NOMO-1 treated with dmso at 0.1 percent for 144 hours (cell line): ENCODE measurements around the gene DENND1B.
"Not testable (repeated sequence)": the region's sequence is repeated elsewhere in the genome, so short reads cannot be mapped to it uniquely, and the experiment has no call there.

Experiments used
- DNase-seq: peaks from one replicate; lab custom pipeline; 2025; ENCODE audit not compliant: unreplicated experiment; lab: John Stamatoyannopoulos, UW

DENND1B gene

DNA sequence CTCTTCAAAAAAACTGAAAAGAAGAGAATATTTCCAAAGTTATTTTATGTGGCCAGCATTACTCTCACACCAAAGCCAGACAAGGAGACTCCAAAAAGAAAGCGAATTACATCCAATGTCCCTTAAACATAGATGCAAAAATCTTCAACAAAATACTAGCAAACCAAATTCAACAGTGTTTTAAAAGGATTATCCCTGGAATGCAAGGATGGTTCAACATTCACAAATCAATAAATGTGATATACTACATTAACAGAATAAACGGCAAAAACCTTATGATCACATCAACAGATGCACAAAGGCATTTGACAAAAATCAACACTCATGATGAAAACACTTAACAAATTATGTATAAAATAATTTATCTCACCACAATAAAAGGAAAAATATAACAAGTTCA, 207.8 kb downstream of the DENND1B start:
- no peak for DNase-seq

DNA sequence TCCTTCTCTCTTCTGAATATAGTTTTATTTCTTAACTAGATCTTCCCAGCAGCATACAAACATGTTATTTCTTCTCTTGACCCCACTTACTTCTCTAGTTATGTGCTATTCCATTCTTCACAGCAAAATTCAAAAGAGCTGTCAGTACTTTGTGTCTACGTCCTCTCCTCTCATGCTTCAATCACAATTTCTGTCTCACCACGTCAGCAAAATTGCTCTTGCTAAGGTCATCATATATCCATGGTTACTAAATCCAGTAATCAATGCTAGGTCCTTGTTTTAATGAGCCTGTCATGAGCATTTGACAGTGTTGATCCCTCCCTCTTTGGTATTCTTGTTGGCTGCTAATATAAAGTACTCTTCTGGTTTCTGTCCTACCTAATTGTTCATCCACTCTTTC, 214.2 kb downstream of the DENND1B start:
- no peak for DNase-seq

DNA sequence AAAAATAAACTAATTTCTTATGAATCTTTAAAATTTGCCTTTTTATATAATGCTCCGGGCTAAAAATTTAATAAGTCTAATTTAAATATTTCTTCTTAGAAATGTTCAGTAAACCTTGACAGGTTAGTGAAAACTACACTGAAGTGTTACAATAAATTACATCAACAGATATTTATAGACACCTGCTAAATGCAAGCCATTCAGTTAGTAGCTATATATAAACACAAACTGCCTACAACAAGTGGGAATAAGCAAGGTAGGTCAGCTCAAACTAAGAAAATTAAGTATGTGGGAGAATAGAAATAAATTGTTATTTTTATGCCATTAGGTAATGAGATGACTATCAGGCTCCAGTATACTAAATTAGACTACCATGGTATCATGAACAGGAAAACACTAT, 215.6 kb downstream of the DENND1B start:
- DNase-seq = no peak

DNA sequence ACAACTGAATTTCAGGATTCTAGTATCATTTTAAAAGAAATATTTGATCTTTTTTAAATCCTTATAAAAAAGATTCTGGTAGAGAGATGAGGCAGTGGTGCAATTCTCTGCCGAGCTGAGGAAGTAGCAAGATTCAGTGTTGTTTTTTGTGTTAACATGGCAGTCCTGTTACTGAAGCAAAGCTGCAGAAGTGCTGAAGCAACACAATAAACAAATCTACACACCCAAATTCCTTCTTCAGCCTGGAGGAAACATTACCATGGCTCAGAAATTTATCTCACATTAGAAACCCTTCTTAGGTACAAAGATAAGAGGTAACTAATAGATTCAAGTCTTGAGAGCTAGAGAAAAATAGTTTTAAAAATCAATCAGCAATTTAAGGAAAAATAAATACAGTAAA, 216.0 kb downstream of the DENND1B start:
- no peak for DNase-seq

DNA sequence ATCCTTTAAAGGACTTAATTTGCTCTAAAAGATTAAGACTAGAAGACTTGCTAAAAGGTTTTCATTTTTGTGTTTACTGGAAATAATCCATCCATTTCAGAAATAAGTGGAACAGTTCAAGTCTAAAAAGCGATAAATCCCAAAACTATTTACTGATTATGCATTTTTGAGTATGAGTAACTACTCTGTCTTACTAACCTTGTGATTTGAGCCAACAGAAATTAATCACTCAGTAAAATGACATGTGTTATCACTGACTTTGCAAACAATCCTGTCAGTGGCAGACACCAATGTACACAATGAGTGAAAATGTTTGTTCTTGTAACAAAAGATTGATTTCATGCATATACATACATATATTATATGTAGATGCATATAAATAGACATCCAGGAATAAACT, 218.0 kb downstream of the DENND1B start:
- DNase-seq = no peak

DNA sequence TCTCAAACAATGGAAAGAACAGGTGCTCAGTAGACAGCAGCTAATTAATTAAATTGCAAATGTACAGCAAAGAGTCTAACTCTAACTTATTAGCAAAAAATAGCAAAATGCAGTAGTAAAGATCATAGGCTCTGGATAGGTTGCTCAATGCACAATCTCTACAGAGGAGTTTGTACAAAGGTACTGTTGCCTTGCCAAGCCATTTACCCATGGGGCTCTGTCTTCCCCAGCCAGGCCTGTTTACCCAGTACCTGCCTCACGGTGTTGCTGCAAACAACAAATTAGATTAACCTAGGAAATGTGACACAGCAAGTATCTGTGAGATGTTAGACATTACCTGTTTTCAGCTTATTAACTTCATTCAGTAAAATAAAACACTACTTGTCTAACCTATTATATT, 222.0 kb downstream of the DENND1B start:
- DNase-seq = no peak

DNA sequence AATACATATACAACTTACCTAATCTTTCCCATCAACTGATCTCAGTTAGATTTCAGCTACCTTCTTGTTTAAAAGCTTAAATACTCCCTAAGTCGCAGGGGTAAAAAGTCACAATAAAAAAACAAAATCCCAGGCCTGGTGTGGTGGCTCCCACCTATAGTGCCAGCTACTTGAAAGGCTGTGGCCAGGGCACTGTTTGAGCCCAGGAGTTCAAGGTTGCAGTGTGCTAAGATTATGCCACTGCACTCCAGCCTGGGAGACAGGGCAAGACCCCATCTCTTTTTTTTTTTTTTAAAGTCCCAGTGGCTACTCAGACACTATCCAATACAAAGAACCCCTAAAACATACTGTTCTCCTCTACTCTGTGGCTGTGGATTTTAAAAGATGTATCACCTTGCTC, 228.3 kb downstream of the DENND1B start:
- no peak for DNase-seq

DNA sequence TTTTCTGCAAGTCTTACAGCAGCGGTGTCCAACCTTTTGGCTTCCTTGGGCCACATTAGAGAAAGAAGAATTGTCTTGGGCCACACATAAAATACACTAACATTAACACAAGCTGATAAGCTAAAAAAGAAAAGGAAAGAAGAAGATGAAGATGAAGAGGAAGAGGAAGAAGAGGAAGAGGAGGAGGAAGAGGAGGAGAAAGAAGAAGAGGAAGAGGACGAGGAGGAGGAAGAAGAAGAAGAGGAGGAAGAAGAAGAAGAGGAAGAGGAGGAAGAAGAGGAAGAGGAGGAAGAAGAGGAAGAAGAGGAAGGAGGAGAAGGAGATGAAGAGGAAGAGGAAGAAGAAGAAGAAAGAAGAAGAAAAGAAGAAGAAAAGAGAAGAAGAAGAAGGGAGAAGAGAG, 230.7 kb downstream of the DENND1B start:
- no peak for DNase-seq

DNA sequence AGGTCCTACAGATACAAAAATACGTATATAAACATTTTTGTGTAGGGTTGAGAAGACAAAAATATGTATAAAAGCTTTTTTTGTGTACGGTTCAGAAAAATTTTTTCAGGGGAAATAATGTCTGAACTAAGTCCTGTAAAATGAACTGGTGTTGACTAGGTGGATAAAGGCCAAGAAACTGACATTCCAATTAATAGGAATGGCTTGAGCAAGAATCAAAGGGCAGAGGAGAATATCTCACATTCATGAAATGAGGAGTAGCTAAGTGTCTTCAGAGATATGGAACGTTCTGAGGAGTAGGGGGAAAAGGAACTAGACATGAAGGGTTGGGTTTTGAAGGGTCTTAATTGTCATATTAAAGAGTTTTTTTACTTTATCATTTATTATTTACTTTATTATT, 231.2 kb downstream of the DENND1B start:
- no peak for DNase-seq

DNA sequence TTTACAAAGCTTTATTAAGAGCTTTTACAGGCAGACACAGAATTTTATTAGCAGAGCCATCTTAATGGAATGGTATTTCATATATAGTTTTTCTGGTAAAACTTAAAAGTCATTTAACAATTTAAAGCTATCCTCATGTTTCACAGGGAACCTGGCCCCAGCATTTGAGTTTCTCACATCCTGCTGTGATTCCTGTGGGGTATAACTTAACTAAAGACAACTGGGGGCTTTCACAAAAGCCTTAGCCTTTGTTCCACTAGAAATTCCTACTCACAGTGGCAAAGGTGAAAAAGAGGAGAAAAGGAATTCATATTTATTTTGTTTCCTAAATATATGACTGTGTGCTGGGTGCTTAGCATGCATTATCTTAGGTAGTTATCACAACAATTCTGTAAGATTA, 233.9 kb downstream of the DENND1B start:
- DNase-seq = no peak

DNA sequence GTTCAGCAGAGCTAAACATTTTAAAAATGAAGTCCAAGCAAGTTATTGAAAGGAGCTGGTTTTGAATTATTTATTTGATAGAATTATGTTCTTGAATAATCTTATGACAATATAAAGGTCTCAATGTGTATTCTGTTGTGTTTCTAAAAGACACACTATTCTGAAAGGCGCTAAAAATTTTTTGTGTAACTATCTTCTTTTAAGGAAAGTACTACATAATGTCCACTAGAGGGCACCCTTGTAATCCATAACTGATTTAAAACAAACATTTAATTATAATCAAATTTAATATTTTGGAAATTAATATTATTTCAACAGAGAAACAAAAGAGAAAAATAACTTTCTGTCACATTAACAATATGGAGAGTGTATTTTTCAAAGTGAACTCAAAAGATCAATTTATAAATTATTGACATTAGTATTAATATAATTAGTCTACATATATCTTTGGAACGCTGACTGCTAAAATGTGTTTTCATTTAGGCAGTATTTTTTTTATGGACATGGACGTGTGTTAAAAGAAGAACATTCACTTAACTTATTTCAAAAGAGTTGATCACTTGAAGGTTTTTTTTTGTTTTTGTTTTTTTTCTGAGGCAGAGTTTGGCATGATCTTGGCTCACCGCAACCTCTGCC, 248.4 kb downstream of the DENND1B start:
- DNase-seq = no peak

DNA sequence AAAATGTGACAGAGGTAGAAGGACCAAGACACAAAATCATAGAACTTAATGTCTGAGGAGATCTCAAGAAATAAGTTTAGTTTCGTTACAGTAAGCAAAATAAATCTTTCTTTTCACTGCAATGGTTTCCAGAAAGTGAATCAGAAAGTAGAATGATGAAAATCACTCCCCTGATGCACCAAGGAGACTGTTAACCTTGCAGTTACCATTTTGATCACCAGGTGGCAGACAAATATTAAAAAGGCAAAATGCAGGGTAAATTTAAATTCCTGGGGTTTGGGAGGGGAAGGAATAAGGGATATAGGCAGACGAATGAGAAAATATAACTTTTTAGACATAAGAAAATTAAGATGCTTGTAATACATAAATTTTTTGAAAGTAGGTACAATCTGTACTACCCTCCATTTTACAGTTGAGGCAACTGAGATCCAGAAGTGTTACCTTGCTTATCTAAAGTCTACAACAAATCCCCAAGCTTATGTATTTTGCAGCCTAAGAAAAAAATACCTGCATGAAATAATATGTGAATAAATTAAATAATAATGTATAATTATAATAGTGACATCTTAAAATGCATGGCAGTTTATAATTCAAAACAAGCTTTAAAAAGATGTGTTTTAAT, 254.1 kb downstream of the DENND1B start:
- DNase-seq = no peak

DNA sequence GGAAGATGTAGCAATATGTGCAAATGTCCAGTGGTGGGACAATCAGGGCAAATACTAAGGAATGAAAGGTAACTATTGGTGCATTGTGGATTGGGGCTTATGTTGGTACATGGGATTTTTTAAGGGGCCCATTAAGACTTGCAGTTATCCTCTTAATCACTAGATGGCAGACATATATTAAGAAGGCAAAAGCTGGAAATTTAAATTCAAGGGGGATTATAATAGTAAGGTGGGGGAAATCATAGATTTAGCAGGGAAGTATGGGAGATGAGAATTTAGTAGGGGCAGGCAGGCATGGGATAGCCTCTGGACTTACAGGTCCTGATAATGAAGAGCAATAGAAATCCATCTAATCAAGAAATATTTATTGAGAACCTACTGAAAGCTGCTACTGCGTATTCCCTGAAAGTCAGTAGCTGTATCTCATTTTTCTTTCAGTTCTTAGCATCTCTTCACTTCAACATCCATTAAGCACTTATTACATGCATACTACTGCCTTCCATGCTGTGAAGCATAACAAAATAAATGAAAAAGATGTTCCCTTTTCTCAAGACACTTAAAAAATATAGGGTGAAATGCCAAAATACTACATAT, 255.4 kb downstream of the DENND1B start:
- DNase-seq = no peak

DNA sequence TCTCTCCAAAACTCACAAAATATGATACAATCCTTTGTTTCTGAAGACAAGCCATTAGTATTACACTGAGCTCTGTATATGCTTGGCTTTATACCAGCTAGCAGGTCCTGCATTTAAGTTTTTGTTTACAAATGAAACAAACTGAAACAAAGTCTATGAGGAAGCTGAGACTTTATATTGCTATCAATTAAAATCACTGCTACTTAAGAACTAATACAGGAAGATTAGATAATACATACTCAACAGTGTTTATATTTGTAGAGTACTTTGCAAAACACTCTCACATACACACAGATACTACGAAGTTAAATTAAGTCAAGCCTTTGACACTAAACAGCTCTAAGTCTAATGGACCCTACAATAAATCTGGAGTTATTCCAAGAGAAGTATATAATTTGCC, 259.9 kb downstream of the DENND1B start:
- DNase-seq = no peak

DNA sequence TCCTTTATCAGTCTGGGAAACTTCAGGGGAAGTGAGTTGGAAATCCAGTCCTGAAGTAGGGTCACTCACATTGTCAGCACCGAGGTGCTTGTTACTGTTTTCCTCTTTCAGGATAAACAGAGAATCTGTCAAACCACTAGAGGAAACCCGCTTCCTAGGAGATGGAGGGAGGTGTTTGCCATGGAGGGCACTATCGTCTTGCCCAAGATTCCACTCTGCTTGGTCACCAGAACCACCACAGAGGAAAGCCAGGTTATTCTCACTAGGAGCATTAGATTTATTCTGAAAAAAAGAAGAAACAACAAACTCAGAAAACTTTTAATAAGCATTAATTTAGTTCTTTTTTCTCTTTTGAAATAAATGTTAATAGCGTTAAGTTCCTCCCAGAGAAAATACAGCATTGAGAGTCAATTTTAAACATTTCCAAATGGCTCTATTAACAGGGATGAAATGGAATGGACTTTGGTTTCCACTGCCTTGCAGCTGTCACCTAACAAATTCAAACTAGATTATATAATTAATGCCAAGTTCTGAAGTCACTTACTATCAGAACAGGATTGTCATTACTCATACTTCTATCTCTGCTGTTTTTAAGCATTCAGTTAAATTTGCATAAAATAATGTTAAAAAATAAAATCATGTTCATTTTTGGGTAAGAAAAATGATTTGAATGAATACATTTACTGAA, 264.4 kb downstream of the DENND1B start:
- DNase-seq = no peak

DNA sequence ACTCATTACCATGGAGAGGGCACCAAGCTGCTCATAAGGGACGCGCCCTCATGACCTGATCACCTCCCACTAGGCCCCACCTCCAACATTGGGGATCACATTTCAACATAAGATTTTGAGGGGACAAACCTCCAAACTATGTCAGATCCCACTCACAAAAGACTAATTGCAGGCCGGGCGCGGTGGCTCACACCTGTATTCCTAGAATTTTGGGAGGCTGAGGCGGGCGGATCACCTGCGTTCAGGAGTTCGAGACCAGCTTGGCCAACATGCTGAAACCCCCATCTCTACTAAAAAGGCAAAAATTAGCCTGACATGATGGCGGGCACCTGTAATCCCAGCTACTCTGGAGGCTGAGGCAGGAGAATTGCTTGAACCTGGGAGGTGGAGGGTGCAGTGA, 278.6 kb downstream of the DENND1B start:
- DNase-seq = no peak

DNA sequence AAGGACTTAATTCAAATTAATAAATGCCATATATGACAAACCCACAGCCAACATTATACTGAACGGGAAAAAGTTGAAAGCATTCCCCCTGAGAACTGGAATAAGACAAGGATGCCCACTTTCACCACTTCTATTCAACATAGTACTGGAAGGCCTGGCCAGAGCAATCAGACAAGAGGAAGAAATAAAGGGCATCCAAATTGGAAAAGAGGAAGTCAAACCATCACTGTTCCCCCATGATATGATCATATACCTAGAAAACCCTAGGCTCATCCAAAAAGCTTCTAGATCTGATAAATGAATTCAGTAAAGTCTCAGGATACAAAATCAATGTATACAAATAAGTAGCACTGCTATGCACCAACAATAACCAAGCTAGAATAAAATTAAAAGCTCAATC, 283.8 kb downstream of the DENND1B start:
- not testable (repeated sequence) for DNase-seq

DNA sequence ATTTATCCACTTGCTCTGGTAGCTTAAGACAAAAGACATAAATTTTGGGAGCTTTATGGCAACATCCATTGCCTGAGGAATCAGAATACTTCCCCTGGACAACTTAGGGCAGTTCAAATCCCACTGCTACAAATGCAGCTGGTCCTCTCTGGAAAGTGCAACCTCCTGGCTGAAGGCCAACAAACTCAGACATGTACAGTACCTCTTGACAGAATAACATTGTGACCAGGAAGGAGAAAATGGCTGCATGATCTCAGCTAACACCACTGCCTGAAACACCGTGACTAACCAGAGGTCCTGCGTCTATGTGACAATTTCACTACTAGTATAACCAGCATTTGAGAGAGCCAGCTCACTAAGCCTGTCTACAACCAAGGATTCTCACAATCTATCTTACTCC, 288.3 kb downstream of the DENND1B start:
- DNase-seq = no peak

DNA sequence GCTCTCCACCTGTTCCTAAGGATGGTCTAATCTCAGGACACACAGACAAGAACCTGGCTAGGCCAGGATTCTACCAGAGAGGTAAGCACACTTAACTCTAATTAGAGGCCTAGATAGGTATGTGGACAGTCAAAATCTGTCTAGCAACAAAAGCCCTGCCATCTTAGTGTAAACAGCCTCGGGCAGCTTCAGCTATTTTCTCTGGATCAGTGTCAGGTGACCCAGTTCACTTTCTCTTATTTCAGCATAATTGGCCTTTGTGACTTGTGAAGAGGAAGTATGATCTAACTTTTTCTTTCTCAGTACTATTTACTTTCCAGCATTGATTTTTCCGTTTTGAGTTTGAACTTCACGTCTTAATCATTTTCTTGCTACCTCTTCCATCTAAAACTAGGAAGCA, 289.5 kb downstream of the DENND1B start:
- DNase-seq = no peak

DNA sequence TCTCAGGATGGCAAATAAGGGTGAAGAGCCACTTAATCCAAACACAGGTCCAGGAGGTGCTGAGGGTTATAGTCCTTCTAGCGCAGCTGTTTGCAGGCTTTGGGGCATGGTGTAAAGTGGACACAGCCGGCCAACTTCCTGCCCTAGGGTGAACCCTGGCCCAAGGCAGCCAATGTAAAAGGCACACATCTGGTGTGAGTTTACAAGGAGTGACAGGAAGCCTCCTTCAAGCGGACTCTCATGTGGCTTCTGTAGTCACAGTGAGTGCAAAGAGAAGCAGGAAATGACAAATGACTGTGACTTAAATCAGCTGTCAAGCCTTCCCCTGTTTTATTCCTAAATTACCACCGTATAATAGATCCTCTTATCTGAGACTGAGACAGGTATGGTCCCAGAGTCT, 294.2 kb downstream of the DENND1B start:
- DNase-seq = no peak

DNA sequence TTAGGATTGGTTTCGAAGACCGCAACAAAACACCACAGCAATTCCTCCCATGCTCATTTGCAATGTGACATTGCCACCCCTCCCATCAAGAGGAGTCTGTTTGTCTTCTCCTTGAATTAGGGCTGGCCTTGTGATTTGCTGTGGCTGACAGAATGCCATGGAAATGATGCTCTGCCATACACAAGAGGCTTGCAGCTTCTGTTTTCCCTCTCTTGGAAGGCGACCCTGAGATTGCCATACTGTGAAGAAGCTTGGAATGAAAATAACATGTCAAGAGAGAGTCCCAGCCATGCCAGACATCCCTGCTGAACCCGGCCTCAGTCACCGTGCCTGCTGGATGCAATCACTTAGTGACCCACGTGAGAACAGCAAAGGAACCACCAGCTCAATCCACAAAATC, 294.8 kb downstream of the DENND1B start:
- no peak for DNase-seq

DNA sequence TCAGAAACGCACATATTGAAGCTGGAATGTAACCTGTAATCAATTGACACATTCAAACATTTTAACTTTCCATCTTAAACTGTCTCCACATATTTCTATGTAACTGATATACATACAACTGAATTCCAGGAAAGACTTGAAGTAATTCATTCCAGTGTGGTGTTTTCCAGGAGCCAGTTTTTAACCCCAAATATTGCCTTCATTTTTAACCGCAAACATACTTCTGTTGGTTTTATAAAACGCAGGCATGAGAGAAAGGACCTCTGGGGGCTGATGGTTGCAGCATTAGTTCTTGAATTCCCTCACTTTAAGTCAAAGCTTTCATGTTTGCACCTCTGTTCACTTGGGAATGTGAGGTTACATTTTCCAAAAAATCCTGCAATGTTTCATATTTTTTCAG, 303.1 kb downstream of the DENND1B start:
- DNase-seq = no peak
